IMR-90 (cell line): ENCODE measurements around the gene DKK3. TPM values are rescaled to one million over a fixed set of nuclear protein-coding genes. Genes with fewer than 3 reads are reported as not detected.

Experiments
- ATAC-seq: fragments of 200-7000 bp; cut with Tn5 transposase; 2 replicates; pipeline ENCODE4 v1.9.1; 2020; ENCODE audit warnings: low read depth, mild to moderate bottlenecking, moderate library complexity
- BruUV-seq: library from RNA; stranded (reverse); fragments of 400-500 nt; replicated peaks from 2 replicates; lab custom pipeline; 2021; lab: Mats Ljungman, UMichigan
- CTCF ChIA-PET: fragments of 300-600 bp; formaldehyde crosslinking; extraction: SDS; loops from one replicate; lab custom pipeline; 2021; ENCODE audit warnings: antibody characterized with exemption; lab: Yijun Ruan, JAX
- POLR2A ChIA-PET: fragments of 300-600 bp; sonication (Branson Sonifier 250); formaldehyde crosslinking; loops from one replicate; lab custom pipeline; 2022; ENCODE audit warnings: antibody characterized with exemption; ENCODE audit not compliant: unreplicated experiment; lab: Charles Lee
- DNase-seq: peaks from one replicate; pipeline ENCODE4 v3.0.0; 2013
- H2AFZ ChIP-seq: replicated peaks from 2 replicates; pipeline ENCODE3; 2013; ENCODE audit warnings: low read length, mild to moderate bottlenecking; ENCODE audit not compliant: poor library complexity
- H2AK5ac ChIP-seq: 2 replicates; pipeline ENCODE4 v1.6.1; 2013; ENCODE audit warnings: low read depth, low read length, inconsistent platforms
- H2AK9ac ChIP-seq: replicated peaks from 2 replicates; pipeline ENCODE3; 2013; ENCODE audit warnings: mild to moderate bottlenecking, low read depth, low read length, moderate library complexity; ENCODE audit not compliant: poor library complexity
- H2BK120ac ChIP-seq: 2 replicates; pipeline ENCODE4 v1.6.1; 2013; ENCODE audit warnings: low read depth, low read length, inconsistent platforms
- H2BK15ac ChIP-seq: 3 replicates; pipeline ENCODE4 v1.6.1; 2013; ENCODE audit warnings: low read depth, low read length, inconsistent platforms
- H2BK20ac ChIP-seq: 2 replicates; pipeline ENCODE4 v1.6.1; 2013; ENCODE audit warnings: low read depth, mild to moderate bottlenecking, inconsistent platforms, low read length, moderate library complexity
- H2BK5ac ChIP-seq: 2 replicates; pipeline ENCODE4 v1.6.1; 2013; ENCODE audit warnings: mild to moderate bottlenecking, low read depth, low read length, inconsistent platforms; ENCODE audit not compliant: poor library complexity, severe bottlenecking
- H3K14ac ChIP-seq: replicated peaks from 2 replicates; pipeline ENCODE4 v1.6.1; 2013; ENCODE audit warnings: low read depth, low read length, inconsistent platforms
- H3K18ac ChIP-seq: 2 replicates; pipeline ENCODE4 v1.6.1; 2013; ENCODE audit warnings: low read depth, low read length, control low read depth
- H3K23ac ChIP-seq: 2 replicates; pipeline ENCODE4 v1.6.1; 2013; ENCODE audit warnings: low read depth, low read length, inconsistent platforms
- H3K27ac ChIP-seq: 2 replicates; pipeline ENCODE4 v1.5.1; 2013; ENCODE audit warnings: mild to moderate bottlenecking, control low read depth, low read length; ENCODE audit not compliant: insufficient read depth
- H3K27me3 ChIP-seq: 2 replicates; pipeline ENCODE4 v1.6.1; 2013; ENCODE audit warnings: low read length; ENCODE audit not compliant: control insufficient read depth, insufficient read depth
- H3K36me3 ChIP-seq: 2 replicates; pipeline ENCODE4 v1.6.1; 2013; ENCODE audit warnings: low read length, mixed read lengths; ENCODE audit not compliant: control insufficient read depth, insufficient read depth
- H3K4ac ChIP-seq: 2 replicates; pipeline ENCODE4 v1.6.1; 2013; ENCODE audit warnings: low read depth, low read length, inconsistent platforms
- H3K4me1 ChIP-seq: 2 replicates; pipeline ENCODE4 v1.6.1; 2013; ENCODE audit warnings: low read length, mixed read lengths; ENCODE audit not compliant: control insufficient read depth, insufficient read depth
- H3K4me2 ChIP-seq: 2 replicates; pipeline ENCODE4 v1.6.1; 2013; ENCODE audit warnings: low read depth, mild to moderate bottlenecking, control low read depth, low read length, moderate library complexity
- H3K4me3 ChIP-seq: 2 replicates; pipeline ENCODE4 v1.5.1; 2013; ENCODE audit warnings: low read depth, mild to moderate bottlenecking, control low read depth, low read length, moderate library complexity; ENCODE audit not compliant: insufficient read depth
- H3K56ac ChIP-seq: 2 replicates; pipeline ENCODE4 v1.6.1; 2013; ENCODE audit warnings: low read length, inconsistent platforms; ENCODE audit not compliant: insufficient read depth; ENCODE audit errors: extremely low read depth
- H3K79me1 ChIP-seq, 2 experiments: 2 replicates each; pipeline ENCODE4 v1.6.1; 2013; ENCODE audit warnings: low read length in 2 of 2, inconsistent platforms in 1 of 2, low read depth in 1 of 2
- H3K9ac ChIP-seq: 2 replicates; pipeline ENCODE4 v1.6.1; 2013; ENCODE audit warnings: low read depth, low read length, control low read depth
- H3K9me1 ChIP-seq: 2 replicates; pipeline ENCODE4 v1.6.1; 2013; ENCODE audit warnings: low read length, inconsistent platforms; ENCODE audit not compliant: insufficient read depth
- H3K9me3 ChIP-seq: 2 replicates; pipeline ENCODE4 v1.6.1; 2013; ENCODE audit warnings: low read length; ENCODE audit not compliant: control insufficient read depth, insufficient read depth
- H4K20me1 ChIP-seq: 2 replicates; pipeline ENCODE4 v1.6.1; 2013; ENCODE audit warnings: low read length, inconsistent platforms; ENCODE audit not compliant: insufficient read depth
- H4K5ac ChIP-seq: 2 replicates; pipeline ENCODE4 v1.6.1; 2013; ENCODE audit warnings: mild to moderate bottlenecking, low read depth, low read length, control low read depth
- H4K8ac ChIP-seq, 2 experiments: 2 replicates each; pipeline ENCODE4 v1.6.1; 2013; ENCODE audit warnings: low read depth in 2 of 2, low read length in 2 of 2, control low read depth in 1 of 2, inconsistent platforms in 1 of 2
- H4K91ac ChIP-seq: 2 replicates; pipeline ENCODE4 v1.6.1; 2013; ENCODE audit warnings: low read depth, low read length, inconsistent platforms; ENCODE audit not compliant: insufficient read depth
- BHLHE40 ChIP-seq: fragments of 150-350 bp; IDR thresholded peaks from 2 replicates; pipeline ENCODE4 v1.6.1; 2016; ENCODE audit warnings: mild to moderate bottlenecking, low read depth, low read length
- CEBPB ChIP-seq: IDR thresholded peaks from 2 replicates; pipeline ENCODE4 v1.6.1; 2012; ENCODE audit warnings: low read depth, low read length, improper control_type of control experiment
- CTCF ChIP-seq: conservative IDR thresholded peaks from 2 replicates; pipeline ENCODE4 v1.5.1; 2012; ENCODE audit warnings: mild to moderate bottlenecking, low read depth, low read length, improper control_type of control experiment
- FOS ChIP-seq: fragments of 150-350 bp; IDR thresholded peaks from 2 replicates; pipeline ENCODE4 v1.6.1; 2016; ENCODE audit warnings: low read depth, low read length
- MAZ ChIP-seq: IDR thresholded peaks from 2 replicates; pipeline ENCODE4 v1.6.1; 2012; ENCODE audit warnings: low read depth, mild to moderate bottlenecking, low read length, improper control_type of control experiment, moderate library complexity, borderline replicate concordance
- MXI1 ChIP-seq: IDR thresholded peaks from 2 replicates; pipeline ENCODE4 v1.6.1; 2012; ENCODE audit warnings: low read depth, mild to moderate bottlenecking, low read length, moderate library complexity, borderline replicate concordance
- NFE2L2 ChIP-seq: fragments of 150-350 bp; IDR thresholded peaks from 2 replicates; pipeline ENCODE4 v1.6.1; 2016; ENCODE audit warnings: low read depth, mild to moderate bottlenecking, low read length
- RCOR1 ChIP-seq: IDR thresholded peaks from 2 replicates; pipeline ENCODE4 v1.6.1; 2012; ENCODE audit warnings: mild to moderate bottlenecking, low read length, improper control_type of control experiment; ENCODE audit not compliant: insufficient replicate concordance
- SMC3 ChIP-seq: fragments of 150-350 bp; IDR thresholded peaks from 2 replicates; pipeline ENCODE4 v1.6.1; 2016; ENCODE audit warnings: low read depth, mild to moderate bottlenecking, antibody characterized with exemption, low read length, moderate library complexity
- WGBS, 2 experiments: methylation state at CpG; one replicate each; pipeline versions ENCODE4 v1.1.5 to v1.1.7; 2013; ENCODE audit warnings: missing lambda C conversion rate in 2 of 2; ENCODE audit not compliant: insufficient read length in 1 of 2; ENCODE audit errors: extremely low coverage in 2 of 2; 5-methylcytosine and 5-hydroxymethylcytosine counted together
- dilution Hi-C: fragments of 300-500 bp; cut with HindIII; formaldehyde crosslinking; loops from one replicate; pipeline ENCODE4 v1.14.3; 2018; ENCODE audit warnings: low sequenced_read_pairs; ENCODE audit not compliant: unreplicated experiment
- in situ Hi-C: fragments of 300-500 bp; cut with MboI; formaldehyde crosslinking; loops from 3 replicates; pipeline ENCODE4 v1.14.3; 2019; ENCODE audit warnings: low sequenced_read_pairs, inconsistent platforms, mixed read lengths
- intact Hi-C: fragments of 100-400 bp; cut with micrococcal nuclease; formaldehyde crosslinking; loops from 2 replicates; pipeline ENCODE4 v1.10.0; 2022
- polyA plus RNA-seq, 3 experiments: library from polyadenylated mRNA; depleted of rRNA; stranded (reverse); fragments of >200 nt; gene quantifications; 2 replicates each; pipeline ENCODE4 v1.2.3, GENCODE V29; 2012; ENCODE audit warnings: low replicate concordance in 1 of 3
- total RNA-seq: library from RNA; depleted of rRNA; stranded (reverse); fragments of >200 nt; gene quantifications from 2 replicates; pipeline ENCODE4 v1.2.3, GENCODE V29; 2012

Gene DKK3
- total and polyA plus RNA-seq, 2 of the 4 experiments (the other 2 are of a cell fraction), result 453 to 964 TPM

DNA sequence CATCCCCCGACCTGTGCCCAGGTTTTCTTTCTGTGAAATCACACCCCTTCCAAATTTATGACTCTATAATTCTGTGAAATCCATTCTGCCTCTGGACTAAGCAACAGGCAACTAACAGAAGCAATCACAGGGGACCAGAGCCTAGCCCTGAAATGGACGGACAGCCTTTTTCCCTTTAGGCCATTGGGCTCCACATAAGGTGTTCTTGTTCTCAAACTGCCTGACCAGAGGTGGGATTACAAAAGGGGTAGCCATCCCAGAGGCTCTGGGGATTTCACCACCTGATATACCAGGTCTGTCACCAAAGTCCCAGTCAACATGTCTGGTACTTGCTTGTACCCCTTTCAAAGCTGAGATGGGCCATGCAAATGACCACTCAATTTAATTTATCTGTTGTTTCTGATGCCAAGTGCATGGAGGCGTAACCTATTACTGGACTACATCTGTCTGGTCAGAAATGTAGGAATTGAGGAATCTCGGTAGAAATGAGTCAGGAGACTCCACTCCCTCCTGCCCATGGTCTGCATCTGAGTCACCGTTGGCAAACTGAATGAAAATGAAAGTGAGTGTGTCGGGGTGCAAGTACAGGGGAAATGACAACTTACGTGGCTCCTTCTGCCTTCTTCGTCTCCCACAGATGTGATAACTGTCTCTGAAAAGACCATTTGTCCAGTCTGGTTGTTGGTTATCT is 10.2 kb downstream of the DKK3 start:
- peaks cover 15% of the 10 kb centered on the region for H3K4me1 ChIP-seq
- dilution Hi-C loops (no loop called here), in situ Hi-C loops (no loop called here), intact Hi-C loops (loop anchor here (2.0 kb wide), 1 partner anchor 47 kb away; no protein-coding TSS in a partner anchor)
- H3K23ac ChIP-seq, result peak overlapping the region; percentile 39; the same call in 1 of the 2 replicates
- peak; percentile 88 for ATAC-seq
- H4K5ac ChIP-seq, result no peak overlapping the region
- H4K8ac ChIP-seq, result peak overlapping the region; percentile 3 to 36; a peak in 2 of 4 replicates
- H4K91ac ChIP-seq, result peak overlapping the region; percentile 40
- H3K4ac ChIP-seq, result peak overlapping the region; percentile 56
- H3K27ac ChIP-seq, result peak overlapping the region; percentile 38; the same call in 1 of the 2 replicates
- H3K56ac ChIP-seq, result no peak overlapping the region
- H2BK15ac ChIP-seq, result peak overlapping the region; percentile 0; the same call in 1 of the 3 replicates
- H3K9me3 ChIP-seq, result no peaks in the 10 kb centered on the region
- H3K14ac ChIP-seq, result peak overlapping the region; percentile 40
- no peak for TF ChIP-seq CTCF
- TF ChIP-seq MXI1, result peak; percentile 24; the same call in 1 of the 2 replicates
- peak; percentile 92 for TF ChIP-seq FOS
- TF ChIP-seq NFE2L2, result peak; percentile 36; the same call in 1 of the 2 replicates
- peak; percentile 58; the same call in 1 of the 2 replicates for TF ChIP-seq CEBPB
- peak; percentile 76; the same call in 1 of the 2 replicates for TF ChIP-seq MAZ
- TF ChIP-seq RCOR1, result no peak
- no peak for TF ChIP-seq SMC3
- TF ChIP-seq BHLHE40, result peak; percentile 63
- H3K36me3 ChIP-seq, result peaks cover 56% of the 10 kb centered on the region
- 100% methylated on average over 1 of the region's 8 CpGs; no CpG with 5 or more reads in 1 of the 2 experiments for WGBS, 2 experiments
- peak overlapping the region; percentile 44 for H2AK9ac ChIP-seq
- peak overlapping the region; percentile 1; the same call in 1 of the 2 replicates for H3K18ac ChIP-seq
- H3K9ac ChIP-seq, result peak overlapping the region; percentile 0; the same call in 1 of the 2 replicates
- H3K9me1 ChIP-seq, result peaks cover 26% of the 10 kb centered on the region
- H3K4me2 ChIP-seq, result peak overlapping the region; percentile 77
- no peak overlapping the region for H2AFZ ChIP-seq
- peak overlapping the region; percentile 33 for H2BK5ac ChIP-seq
- ChIA-PET POLR2A (no interaction called here), CTCF (no interaction called here)
- H4K20me1 ChIP-seq, result peaks cover 3% of the 10 kb centered on the region; the same call in 1 of the 2 replicates
- DNase-seq, result peak; percentile 95
- H2BK20ac ChIP-seq, result peak overlapping the region; percentile 38; the same call in 1 of the 2 replicates
- H2BK120ac ChIP-seq, result peak overlapping the region; percentile 60
- H3K79me1 ChIP-seq, result peaks cover 35 to 81% of the 10 kb centered on the region in 2 experiments
- H2AK5ac ChIP-seq, result peak overlapping the region; percentile 76
- H3K4me3 ChIP-seq, result peak overlapping the region; percentile 13; the same call in 1 of the 2 replicates
- no TSS peak for BruUV-seq
- no peaks in the 10 kb centered on the region for H3K27me3 ChIP-seq
